DMS 273 treated with DMSO at 0.1 percent for 48 hours (cell line): ENCODE measurements around the gene RRAS.

Source experiments
- DNase-seq: peaks from one replicate; lab custom pipeline; 2025; lab: John Stamatoyannopoulos, UW

The RRAS gene

DNA sequence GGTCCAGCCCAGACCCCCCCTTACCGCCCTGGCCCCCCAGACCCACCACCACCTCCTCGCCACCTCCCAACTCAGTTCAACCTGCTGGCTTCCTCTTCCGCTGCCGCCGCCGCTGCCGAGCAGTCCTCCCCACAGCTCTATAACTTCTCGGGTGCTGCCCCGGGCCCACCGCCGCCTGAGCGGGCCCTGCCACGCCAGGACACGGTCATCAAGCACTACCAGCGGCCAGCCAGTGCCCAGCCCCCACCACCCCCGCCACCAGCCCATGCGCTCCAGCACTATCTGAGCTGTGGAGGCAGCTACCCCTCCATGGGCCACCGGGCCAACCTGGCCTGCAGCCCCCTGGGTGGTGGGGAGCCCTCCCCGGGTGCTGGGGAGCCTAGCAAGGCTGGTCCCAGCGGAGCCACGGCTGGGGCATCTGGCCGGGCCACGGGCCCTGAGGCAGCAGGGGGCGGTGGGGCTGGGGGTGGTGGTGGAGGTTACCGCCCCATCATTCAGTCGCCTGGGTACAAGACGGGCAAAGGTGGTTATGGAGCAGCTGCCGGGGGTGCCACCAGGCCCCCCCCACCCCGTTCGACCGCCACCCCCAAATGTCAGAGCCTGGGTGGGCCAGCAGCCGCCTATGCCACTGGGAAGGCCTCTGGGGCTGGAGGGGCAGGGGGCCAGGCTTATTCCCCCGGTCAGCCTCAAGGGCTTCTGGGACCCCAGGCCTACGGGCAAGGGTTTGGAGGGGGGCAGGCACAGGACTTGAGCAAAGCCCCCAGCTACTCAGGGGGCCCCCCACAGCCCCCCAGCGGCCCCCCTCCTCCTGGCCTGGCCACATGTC is 44.7 kb downstream of the RRAS start:
- DNase-seq: no peak

DNA sequence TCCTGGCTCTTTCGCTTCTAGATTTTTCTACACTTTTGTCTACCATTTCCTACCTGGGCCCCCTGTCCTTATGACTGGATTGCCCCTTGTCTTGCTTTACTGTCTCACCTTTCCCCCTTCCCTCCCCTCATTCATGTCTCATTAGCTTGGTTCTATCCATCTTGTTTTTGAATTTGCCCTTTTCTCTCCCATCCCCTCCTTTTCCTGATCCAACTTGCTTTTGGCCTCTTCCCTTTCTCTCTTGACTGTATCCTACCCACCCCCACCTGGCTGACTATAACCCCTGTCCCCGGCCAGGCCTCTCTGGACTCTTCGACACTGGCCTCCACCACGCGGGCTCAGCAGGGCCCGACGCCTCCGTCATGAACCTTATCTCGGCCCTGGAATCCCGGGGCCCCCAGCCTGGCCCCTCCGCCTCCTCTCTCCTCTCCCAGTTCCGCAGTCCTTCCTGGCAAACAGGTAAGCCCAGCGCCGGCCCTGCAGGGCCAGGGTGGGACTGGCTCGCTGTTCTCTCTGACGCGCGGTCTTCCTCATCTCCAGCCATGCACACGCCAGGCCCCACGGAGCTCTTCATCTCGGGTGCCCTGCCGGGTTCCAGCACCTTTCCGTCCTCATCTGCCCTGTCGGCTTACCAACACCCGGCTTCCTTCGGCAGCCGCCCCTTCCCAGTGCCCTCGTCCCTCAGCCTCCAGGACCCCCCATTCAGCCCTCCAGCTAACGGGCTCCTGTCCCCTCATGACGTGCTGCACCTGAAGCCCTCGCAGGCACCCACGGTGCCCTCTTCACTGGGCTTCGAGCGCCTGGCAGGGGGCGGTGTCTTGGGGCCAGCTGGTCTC is 45.6 kb downstream of the RRAS start:
- no peak for DNase-seq

DNA sequence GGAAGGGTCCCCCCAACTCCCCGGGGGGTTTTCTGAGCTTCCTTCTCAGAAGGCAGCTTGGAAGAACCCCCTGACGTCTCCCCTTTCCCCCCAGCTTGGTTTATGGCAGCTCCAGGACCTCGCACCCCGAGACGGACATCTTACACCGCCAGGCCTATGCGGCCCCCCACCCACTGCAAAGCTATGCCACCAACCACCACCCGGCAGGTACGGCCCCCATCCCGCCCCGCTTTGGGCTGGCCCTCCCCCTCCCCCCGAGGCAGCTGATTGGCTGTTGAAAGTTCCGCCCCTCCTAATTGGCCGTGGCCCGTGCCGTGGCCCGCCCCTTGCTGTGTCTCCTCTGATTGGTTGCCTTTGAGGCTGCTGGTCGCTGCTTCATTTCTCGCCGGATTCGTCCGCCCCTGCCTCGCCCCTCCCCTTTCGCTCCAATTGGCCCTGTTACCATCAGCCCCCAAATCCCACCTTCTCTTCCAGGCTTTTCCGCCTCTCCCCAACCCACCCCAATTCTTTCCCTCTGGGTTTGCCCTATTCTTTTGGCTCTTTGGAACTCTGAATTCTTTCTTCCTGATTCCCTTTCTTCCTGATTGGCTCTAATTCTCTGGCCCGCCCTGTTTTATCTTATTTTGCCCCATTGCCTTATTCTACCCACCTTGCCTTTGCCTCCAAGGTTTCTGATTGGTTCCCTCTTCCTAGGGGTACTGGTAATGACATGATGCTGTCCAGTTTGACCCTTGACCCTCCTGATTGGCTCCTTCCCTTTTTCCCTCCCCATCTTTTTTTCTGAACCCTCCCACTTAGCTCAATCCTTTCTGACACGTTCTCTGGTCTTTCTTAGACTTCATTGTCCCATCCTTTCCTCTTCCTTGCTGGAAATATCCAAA is 46.5 kb downstream of the RRAS start:
- no peak for DNase-seq

DNA sequence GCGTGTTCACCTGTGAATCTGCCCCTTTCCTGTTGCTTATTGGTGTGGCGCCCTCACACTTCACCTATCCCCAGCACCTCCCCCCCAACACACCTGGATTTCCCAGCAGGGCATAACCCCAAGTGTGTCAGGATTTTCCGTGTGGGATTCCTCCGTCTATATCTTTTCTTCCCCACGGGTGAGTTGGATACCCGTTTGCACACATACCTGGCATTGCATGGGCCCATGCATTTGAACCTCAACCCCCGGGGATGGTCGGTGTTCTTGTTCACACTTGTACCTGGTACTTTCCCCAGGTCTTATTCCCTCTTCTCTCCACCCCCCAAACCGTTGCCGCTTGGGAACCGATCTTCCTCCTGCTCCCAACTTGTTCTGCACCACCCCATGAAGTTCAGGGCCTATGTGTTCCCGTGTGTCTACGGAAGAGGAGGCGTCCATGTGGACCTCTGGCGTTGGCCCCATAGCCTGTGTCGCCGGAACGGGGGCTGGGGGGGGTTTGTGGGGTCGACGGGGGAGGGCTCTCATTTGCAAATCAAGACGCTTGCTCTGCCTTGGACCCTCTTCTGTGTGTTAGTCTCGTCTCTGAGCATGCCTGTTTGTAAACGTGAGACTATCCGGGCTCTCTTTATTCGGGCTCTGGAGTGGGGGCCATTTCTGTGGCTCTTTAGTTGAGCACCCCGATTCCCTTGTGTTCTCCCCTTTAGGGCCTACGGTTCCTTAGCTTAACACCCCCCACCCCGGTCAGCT is 47.3 kb downstream of the RRAS start:
- DNase-seq: no peak

DNA sequence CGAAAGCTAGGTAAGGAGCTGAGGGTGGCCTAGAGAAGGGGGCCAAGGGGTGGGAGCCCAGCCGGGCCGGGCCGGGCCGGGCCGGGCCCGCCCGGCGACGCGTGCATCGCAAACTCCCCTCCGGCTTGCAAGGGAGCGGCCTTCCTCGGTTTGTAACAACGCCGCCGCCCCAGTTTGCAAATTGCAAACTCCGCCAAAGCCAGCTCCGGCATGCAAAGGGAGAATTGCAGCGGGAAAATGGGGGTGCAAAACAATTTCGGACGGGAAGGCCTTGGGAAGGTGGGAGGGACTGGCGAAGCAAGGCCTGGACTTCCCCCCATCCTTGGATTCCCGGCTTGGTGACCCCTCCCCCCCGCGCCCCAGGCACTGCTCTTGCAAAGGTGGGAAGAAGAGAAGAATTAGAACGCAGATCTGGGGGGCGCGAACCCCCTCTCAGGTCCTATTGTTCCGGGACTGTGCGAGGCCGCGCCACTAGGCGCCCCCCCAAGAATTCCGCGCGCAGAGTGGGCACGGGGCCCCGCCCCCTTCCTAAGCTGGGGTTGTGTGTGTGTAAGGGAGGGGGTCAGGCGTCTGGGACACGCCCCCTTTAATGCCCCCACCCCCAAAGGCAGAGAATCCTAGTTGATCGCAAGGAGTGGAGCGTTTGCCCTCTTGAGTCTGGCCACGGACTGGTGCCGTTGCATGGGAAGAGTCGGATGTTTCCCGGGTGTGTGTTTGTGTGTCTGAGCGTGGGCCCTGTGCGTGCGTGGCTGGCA is 48.0 kb downstream of the RRAS start:
- no peak for DNase-seq

DNA sequence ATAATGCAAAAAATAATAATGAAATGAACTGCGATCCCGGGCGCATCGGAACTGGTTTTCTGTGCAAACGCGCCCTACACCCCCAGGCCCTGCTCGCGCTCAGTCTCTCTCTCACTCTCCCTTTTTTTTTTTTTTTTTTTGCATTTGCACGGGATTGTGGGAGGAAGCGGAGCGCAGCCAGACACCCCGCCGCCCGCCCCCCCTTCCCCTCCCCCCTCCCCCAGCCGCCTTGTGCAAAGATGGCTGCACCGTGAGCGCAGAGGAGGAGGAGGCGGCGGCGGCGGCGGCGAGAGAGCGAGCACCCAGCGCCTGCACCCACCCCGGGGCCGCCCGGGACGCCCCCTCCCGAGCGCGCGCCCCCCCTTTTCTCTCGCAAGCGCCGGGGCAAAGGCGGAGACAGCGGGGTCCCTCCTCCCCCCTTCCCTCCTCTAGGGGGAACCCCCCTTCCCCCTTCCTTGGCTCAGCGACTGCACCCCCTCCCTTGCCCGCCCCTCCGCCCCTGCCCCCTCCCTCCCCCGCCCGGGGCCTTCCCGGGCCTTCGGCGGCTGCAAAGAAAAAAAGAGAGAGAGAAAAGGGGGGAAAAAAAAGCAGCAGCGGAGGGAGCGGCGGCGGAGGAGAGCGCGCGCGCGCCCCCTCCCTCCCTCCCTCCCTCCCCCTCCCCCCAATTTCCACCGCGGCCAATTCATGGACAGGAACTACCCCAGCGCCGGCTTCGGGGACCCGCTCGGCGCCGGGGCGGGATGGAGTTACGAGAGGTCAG is 48.8 kb downstream of the RRAS start, which contains the start of gene PRR12:
PRR12 (plus strand) TSS at position 212 of the 760 bp plus-strand sequence; CDS start at position 685, 473 bp downstream.
- DNase-seq: peak; percentile 32

DNA sequence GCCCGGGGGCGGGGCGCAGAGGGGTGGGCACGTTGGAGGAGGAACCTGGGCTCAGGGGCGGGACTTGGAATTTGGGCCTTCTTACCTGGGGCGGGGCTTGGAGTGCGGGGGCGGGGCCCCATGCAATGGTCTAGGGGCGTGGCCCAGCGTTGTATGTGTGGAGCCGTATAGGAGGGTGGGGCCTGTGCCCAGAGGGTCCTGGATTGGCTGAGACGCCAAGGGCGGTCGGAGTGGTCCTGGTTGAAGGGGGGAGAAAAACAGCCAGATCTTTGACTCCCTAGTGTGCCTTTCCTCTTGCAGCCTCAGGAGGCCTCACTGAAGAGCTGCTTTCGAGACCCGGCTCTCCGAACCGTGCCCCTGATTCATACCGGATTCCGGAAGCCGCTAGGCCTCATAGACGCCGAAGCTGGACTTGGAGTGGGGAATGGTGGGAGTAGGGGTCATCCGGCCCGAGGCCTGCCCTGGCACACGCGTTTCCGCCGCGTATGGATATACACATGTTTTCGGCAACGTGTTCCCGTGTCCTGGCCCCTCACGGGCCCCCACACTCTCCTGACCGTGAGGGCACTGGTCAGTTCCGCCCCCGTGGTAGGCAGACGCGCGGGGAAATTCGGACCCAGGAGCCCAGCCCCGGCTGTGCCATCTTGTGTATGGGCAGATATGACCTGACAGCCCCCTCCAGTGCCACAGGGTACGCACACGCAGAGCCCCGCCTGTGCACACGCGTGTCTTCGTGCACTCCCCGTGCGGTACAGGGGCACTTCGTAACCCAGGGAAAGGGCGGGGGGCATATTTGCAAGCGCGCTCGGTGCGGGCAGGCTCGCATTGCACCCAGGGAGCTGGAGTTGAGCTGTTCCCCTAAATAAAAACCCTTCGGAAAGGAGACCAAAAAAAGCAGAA is 49.6 kb downstream of the RRAS start:
- DNase-seq: peak; percentile 98

DNA sequence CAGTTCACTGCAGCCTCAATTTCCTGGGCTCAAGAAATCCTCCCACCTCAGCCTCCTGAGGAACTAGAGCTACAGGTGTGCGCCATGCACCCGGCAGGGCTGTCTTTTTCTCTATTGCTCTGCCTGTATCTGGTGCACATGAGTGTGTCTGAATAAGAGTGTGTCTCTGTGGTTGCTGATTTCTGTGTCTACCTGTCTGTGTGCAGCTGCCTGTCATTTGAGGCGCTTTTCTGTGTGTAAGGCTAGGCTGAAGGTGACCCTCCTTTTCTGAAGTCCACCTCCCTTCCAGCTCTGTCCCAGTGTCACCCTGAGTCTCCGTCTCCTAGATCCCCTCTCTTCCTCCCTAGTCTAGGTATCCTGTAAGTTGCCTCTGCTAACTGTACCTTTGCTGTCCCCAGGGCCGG is 50.4 kb downstream of the RRAS start:
- no peak for DNase-seq

DNA sequence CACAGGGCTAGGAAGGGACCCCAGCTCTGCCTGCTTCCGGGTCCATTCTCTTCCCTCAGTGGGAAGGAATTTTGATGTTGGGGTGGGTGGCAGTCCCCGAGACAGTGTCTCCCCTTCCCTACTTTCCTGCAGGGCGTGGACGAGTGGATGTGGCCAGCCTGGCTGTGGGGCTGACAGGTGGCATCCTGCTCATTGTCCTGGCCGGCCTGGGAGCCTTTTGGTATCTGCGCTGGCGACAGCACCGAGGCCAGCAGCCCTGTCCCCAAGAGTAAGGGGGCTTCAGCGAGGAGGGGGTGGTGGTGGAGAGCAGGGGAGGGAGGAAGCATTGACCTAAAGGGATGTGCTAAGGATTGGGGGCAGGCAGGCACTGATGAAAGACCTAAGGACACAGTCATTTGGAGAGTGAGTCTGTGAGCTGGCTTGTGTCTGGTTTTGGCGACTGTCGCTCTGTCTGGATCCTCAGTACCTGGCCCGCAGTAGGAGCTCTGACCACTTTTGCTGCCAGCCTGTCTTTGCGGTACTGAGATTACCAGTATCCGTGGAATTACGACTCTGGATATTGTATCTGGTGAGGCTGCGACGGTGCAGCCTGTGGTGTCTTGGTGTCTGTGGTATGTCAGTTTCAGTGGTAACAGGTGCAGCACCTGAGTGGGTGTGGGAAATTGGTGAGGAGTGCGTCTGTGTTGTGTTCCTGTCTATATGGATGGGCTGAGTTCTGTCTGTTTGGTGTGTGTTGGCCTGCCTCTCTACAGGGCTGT is 51.4 kb downstream of the RRAS start:
- no peak for DNase-seq

DNA sequence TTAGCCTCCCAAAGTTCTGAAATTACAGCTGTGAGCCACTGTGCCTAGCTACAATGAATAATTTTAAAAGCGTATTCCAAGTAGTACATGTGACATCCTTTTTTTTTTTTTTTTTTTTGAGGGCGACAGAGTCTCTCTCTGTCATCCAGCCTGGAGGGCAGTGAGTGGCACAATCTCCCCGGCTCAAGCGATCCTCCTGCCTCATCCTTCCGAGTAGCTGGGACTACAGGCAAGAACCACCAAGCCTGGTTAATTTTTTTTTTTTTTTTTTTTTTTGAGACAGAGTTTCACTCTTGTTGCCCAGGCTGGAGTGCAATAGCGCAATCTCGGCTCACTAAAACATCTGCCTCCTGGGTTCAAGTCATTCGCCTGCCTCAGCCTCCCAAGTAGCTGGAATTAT is 52.7 kb downstream of the RRAS start:
- no peak for DNase-seq
